DND-41 (cell line): ENCODE data around the gene CAT.

Experiments used
- ATAC-seq: fragments of 200-7000 bp; cut with Tn5 transposase; 3 replicates; pipeline ENCODE4 v1.9.1; 2021; ENCODE audit warnings: low read depth; ENCODE audit not compliant: insufficient read depth
- DNase-seq: peaks from one replicate; pipeline ENCODE4 v3.0.0-alpha.2; 2020
- H2AFZ ChIP-seq: 2 replicates; pipeline ENCODE4 v1.6.0; 2012; ENCODE audit warnings: low read depth, low read length
- H3K27ac ChIP-seq: 2 replicates; pipeline ENCODE4 v1.5.1; 2012; ENCODE audit warnings: low read length, inconsistent platforms
- H3K27me3 ChIP-seq: fragments of 200-600 bp; sonication (generic); 2 replicates; pipeline ENCODE4 v1.6.0; 2012; ENCODE audit warnings: low read length, mild to moderate bottlenecking, inconsistent platforms; ENCODE audit not compliant: insufficient read depth, poor library complexity
- H3K36me3 ChIP-seq: 2 replicates; pipeline ENCODE4 v1.5.1; 2012; ENCODE audit warnings: low read length, inconsistent platforms; ENCODE audit not compliant: insufficient read depth
- H3K4me1 ChIP-seq: 2 replicates; pipeline ENCODE4 v1.5.1; 2012; ENCODE audit warnings: mild to moderate bottlenecking, low read length; ENCODE audit not compliant: insufficient read depth
- H3K4me2 ChIP-seq: 2 replicates; pipeline ENCODE4 v1.6.0; 2012; ENCODE audit warnings: mild to moderate bottlenecking, moderate library complexity, low read length, inconsistent platforms; ENCODE audit not compliant: insufficient read depth
- H3K4me3 ChIP-seq, 2 experiments: fragments of 200-600 bp in 1 of 2; shearing (Covaris generic) in 1 of 2; 2 replicates each; pipeline ENCODE4 v1.5.1; 2012 to 2016; ENCODE audit warnings: inconsistent platforms in 2 of 2, low read length in 2 of 2, mild to moderate bottlenecking in 2 of 2, low read depth in 1 of 2, moderate library complexity in 1 of 2
- H3K79me2 ChIP-seq: 2 replicates; pipeline ENCODE4 v1.6.0; 2012; ENCODE audit warnings: low read length, inconsistent platforms; ENCODE audit not compliant: insufficient read depth
- H3K9ac ChIP-seq: 2 replicates; pipeline ENCODE4 v1.6.0; 2012; ENCODE audit warnings: low read depth, mild to moderate bottlenecking, inconsistent platforms, low read length, moderate library complexity
- H3K9me3 ChIP-seq: 2 replicates; pipeline ENCODE4 v1.5.1; 2012; ENCODE audit warnings: low read length, moderate library complexity, mild to moderate bottlenecking, inconsistent platforms; ENCODE audit not compliant: insufficient read depth, severe bottlenecking
- H4K20me1 ChIP-seq: 2 replicates; pipeline ENCODE4 v1.6.0; 2012; ENCODE audit warnings: low read length; ENCODE audit not compliant: insufficient read depth
- EZH2 ChIP-seq: IDR thresholded peaks from 3 replicates; pipeline ENCODE4 v1.6.1; 2012; ENCODE audit warnings: borderline replicate concordance, low read depth, mild to moderate bottlenecking, moderate library complexity, low read length, inconsistent platforms; ENCODE audit not compliant: severe bottlenecking
- TF ChIP-seq, protein P1 (sequence below): IDR thresholded peaks from 2 replicates; pipeline ENCODE4 v1.5.1; 2012; ENCODE audit warnings: borderline replicate concordance, low read length, moderate library complexity, mild to moderate bottlenecking; ENCODE audit not compliant: poor library complexity, severe bottlenecking; ENCODE audit errors: extremely low read depth

CAT gene

DNA sequence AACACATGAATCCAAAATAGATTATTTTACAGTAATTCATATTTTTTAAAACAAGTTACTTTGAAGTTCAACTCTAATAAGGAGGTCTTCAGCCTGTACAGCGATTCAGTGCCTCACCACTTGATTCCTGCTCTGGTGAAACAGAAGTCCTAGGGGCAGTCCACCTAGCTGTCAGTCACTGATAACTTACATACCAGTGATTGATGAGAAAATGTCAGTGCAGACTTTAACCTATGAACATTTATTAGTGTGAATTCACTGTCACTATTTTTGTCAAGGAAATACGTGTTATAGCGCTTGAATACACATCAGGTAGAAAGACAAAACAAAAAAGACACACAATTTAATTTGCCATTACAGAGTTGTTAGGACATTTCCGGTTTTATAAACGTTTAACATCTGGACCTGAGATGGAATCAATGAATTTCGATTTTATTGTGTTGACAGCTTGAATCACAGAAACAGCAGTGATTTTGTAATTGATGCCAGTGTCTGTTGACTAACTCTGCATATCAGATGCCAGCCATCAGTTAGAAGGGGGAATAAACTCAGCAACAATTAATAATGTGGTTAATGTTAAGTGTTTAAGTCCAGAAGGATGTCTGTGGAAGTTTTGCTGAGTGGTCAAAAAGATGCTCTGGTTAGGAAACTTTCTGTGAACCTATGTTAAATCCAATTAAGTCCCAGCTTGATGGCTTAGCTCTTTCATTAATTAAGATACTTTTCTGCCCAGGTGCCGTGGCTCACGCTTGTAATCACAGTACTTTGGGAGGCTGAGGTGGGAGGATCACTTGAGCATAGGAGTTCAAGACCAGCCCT is 40.3 kb downstream of the CAT start:
- H3K4me1 ChIP-seq, result no peaks in the 10 kb centered on the region
- TF ChIP-seq, protein P1, sequence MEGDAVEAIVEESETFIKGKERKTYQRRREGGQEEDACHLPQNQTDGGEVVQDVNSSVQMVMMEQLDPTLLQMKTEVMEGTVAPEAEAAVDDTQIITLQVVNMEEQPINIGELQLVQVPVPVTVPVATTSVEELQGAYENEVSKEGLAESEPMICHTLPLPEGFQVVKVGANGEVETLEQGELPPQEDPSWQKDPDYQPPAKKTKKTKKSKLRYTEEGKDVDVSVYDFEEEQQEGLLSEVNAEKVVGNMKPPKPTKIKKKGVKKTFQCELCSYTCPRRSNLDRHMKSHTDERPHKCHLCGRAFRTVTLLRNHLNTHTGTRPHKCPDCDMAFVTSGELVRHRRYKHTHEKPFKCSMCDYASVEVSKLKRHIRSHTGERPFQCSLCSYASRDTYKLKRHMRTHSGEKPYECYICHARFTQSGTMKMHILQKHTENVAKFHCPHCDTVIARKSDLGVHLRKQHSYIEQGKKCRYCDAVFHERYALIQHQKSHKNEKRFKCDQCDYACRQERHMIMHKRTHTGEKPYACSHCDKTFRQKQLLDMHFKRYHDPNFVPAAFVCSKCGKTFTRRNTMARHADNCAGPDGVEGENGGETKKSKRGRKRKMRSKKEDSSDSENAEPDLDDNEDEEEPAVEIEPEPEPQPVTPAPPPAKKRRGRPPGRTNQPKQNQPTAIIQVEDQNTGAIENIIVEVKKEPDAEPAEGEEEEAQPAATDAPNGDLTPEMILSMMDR, result no peak
- TF ChIP-seq EZH2, result no peak
- no peak overlapping the region for H2AFZ ChIP-seq
- no peak for ATAC-seq
- no peaks in the 10 kb centered on the region for H3K36me3 ChIP-seq
- H3K4me3 ChIP-seq, result no peak overlapping the region
- no peak overlapping the region for H3K27ac ChIP-seq
- DNase-seq, result no peak
- H3K79me2 ChIP-seq, result no peaks in the 10 kb centered on the region
- H3K9ac ChIP-seq, result no peak overlapping the region
- no peaks in the 10 kb centered on the region for H4K20me1 ChIP-seq
- no peaks in the 10 kb centered on the region for H3K9me3 ChIP-seq
- no peak overlapping the region for H3K4me2 ChIP-seq
- H3K27me3 ChIP-seq, result peaks cover 3% of the 10 kb centered on the region

DNA sequence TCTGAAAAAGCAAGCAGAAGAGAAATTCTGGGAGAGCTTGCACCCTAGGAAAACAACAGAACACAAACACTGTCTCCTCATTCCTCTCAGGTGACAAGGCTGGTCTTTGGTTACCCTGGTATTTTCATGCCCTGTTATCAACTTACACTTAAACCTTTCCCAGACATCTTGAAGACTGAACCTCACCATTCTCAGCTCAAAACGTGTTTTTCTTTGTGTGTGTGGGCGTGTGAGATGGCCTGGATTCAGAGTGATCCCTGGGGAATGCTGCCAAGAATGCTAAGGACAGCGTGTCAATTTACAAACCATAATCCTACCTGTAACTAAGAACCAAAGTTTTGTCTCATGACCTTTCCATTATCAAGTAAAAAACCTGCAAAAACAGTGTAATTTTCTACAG is 41.6 kb downstream of the CAT start:
- H3K4me3 ChIP-seq, result no peak overlapping the region
- peaks cover 3% of the 10 kb centered on the region for H3K27me3 ChIP-seq
- H3K27ac ChIP-seq, result no peak overlapping the region
- DNase-seq, result no peak
- H4K20me1 ChIP-seq, result no peaks in the 10 kb centered on the region
- no peaks in the 10 kb centered on the region for H3K79me2 ChIP-seq
- no peaks in the 10 kb centered on the region for H3K9me3 ChIP-seq
- no peak for ATAC-seq
- no peaks in the 10 kb centered on the region for H3K4me1 ChIP-seq
- H3K36me3 ChIP-seq, result no peaks in the 10 kb centered on the region
- no peak overlapping the region for H3K4me2 ChIP-seq
- TF ChIP-seq EZH2, result no peak
- TF ChIP-seq, protein P1, result no peak
- no peak overlapping the region for H3K9ac ChIP-seq
- no peak overlapping the region for H2AFZ ChIP-seq

DNA sequence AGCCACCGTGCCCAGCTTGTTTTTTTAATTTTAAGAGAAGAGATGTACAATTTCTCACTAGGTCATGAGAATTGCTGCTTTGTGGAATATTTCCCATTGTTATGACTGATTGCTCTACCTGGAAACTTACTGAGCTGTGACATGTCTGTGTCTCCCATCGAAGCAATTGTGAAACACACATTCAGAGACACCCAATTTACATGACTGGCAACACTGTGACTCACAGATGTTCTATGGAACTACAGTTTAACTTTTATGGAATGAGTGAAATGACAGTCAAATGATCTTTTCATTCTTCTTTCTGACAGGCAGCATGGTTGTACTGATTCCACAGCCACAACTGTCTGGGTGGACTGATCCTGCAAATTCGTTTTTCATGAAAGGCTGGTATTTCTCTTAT is 42.6 kb downstream of the CAT start:
- Histone ChIP-seq H3K4me1 (no peaks in the 10 kb centered on the region), H3K4me3 (no peak overlapping the region), H3K79me2 (no peaks in the 10 kb centered on the region), H2AFZ (no peak overlapping the region), H3K9ac (no peak overlapping the region), H3K27me3 (peaks cover 3% of the 10 kb centered on the region), H3K27ac (no peak overlapping the region), H3K9me3 (no peaks in the 10 kb centered on the region), H3K36me3 (no peaks in the 10 kb centered on the region), H3K4me2 (no peak overlapping the region), H4K20me1 (no peaks in the 10 kb centered on the region)
- DNase-seq (no peak), ATAC-seq (no peak)
- TF ChIP-seq, protein P1, result no peak
- no peak for TF ChIP-seq EZH2
